ENCODE measurements around the gene GABPB1. TPM values are rescaled to one million over a fixed set of nuclear protein-coding genes. Genes with fewer than 3 reads are reported as not detected.

Gene GABPB1
- total RNA-seq, 1 experiment from 2014 or later: 44.0 TPM

DNA sequence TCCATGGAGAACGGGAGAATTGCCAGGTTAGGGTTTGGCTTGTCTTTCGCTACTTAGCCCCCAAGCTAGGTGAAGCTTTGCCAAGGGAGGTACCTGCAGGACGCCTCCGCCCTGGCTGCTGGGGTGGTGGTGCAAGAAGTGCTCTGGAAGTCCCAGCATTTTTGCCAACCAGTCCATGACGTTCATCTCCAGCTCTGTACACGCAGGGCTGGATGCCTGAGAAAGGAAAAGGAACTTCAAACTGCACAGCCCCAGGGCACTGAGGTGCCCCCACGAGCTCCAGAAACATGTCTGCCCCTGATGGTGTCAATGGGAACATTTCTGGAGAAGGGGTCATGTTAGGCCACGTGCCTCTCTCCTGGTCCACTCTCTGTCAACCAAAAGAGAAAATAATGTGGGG, 97.7 kb downstream of the GABPB1 start:
- no peak for DNase-seq (ENCODE audit: low read depth, low spot score)
- in situ Hi-C loops (cut with HindIII; ENCODE audit: low pct_unique_long_range_greater_than_20kb, low sequenced_read_pairs): no loop called here

DNA sequence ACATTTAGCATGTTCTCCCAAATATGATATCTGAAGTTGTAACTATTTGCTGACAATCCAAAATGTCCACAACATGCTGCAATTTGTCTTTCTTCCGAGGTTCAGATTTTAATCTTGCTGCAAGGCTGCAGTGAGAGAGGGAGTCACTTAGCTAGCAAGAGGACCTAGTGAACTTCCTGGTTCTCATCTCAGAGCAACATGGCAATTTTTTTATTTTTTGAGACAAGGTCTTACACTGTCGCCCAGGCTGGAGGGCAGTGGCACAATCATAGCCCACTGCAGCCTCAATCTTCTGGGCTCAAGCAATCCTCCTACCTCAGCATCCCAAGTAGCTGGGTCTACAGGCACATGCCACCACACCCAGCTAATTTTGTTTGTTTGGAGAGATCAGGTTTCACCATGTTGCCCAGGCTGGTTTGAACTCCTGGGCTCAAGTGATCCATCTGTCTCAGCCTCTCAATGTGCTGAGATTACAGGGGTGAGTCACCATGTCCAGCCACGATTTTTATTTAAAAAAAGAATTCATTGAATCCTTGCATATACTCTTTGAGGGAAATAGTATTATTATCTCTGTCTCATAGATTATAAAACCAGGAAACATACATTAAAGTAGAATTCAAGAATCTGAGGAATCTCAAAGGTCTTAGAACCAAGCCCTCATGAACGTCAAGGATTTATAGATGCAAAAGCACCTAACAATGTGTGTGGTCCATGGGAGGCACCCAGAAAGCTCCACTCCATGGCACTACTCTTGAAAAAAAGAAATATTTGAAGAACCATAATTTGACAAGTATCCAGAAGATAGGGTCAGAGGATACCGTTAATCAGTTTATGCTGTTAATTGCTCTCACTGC, 98.6 kb downstream of the GABPB1 start:
- in situ Hi-C loops (cut with HindIII; ENCODE audit: low pct_unique_long_range_greater_than_20kb, low sequenced_read_pairs): no loop called here
- DNase-seq (ENCODE audit: low read depth, low spot score): no peak

DNA sequence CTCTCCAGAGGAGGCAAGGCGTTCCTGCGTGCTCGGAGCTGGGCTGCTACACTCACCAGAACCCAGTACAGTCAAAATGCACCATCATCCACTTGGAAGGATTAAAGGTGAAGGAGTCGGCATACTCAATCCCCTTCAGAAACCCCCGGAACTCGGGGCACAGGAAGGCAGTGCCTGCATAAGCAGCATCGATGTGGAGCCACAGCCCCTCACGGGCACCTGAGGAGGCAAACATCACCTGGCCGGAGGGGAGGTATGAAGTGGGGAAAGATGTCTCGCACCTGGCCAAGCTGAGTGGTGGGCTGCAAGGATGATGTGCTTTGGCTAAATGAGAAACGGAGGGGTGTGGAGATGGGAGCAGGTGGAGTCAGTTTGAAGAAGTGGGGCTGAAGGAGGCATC, 102.4 kb downstream of the GABPB1 start:
- in situ Hi-C loops (cut with HindIII; ENCODE audit: low pct_unique_long_range_greater_than_20kb, low sequenced_read_pairs): no loop called here
- DNase-seq (ENCODE audit: low read depth, low spot score): no peak

DNA sequence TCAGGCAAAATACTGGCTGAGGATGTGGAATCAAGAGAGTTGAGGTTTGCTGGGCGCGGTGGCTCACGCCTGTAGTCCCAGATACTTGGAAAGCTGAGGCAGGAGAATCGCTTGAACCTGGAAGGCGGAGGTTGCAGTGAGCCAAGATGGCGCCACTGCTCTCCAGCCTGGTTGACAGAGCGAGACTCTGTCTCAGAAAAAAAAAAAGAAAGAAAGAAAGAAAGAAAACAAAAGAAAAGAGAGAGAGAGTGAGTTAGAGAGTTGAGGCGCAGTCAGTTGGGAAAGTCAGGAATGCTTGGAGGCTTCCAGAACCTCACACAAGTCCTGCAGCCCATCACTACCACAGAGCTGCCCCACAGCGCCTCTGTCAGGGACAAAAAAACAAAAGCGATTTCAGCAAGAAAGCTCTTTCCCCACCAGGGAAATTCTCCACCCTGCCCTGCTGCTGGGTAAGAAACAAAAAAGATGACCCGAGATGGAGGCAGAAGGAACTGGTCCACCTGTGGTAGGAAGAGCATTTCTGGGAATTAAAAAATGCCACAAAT, 103.3 kb downstream of the GABPB1 start:
- in situ Hi-C loops (cut with HindIII; ENCODE audit: low pct_unique_long_range_greater_than_20kb, low sequenced_read_pairs): no loop called here

DNA sequence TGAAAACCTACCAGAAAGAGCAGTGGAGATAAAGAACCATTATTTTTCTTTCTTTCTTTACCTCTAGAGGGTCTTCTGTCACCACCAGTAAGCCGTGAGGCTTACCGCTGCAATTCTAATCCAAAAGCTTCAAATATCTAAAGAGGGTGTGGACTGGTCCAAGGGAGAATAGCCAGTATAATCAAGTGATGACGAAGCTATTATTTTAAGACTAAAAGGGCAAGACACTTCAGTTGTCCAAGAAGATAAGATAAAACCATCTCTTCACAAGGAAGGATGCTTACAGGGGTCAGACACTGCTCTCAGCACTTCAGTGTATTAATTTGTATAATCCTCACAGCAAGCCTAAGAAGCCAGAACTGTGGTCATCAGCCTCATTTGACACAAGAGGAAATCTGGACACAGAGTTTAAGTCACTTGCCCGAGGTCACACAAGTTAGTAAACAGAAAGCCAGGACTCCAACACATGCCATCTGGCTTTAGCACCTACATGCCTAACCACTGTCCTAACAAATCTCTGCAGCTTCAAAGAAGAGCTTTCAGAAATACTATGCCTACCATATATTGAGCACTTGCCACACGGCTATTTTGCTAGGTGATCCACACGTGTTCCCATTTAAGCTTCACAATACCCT, 104.1 kb downstream of the GABPB1 start:
- in situ Hi-C loops (cut with HindIII; ENCODE audit: low pct_unique_long_range_greater_than_20kb, low sequenced_read_pairs): no loop called here
- DNase-seq (ENCODE audit: low read depth, low spot score): no peak

More for the DNA sequence above, 103.3 kb downstream of the GABPB1 start:
- peak; percentile 9 for DNase-seq (ENCODE audit: low read depth, low spot score)

DNA sequence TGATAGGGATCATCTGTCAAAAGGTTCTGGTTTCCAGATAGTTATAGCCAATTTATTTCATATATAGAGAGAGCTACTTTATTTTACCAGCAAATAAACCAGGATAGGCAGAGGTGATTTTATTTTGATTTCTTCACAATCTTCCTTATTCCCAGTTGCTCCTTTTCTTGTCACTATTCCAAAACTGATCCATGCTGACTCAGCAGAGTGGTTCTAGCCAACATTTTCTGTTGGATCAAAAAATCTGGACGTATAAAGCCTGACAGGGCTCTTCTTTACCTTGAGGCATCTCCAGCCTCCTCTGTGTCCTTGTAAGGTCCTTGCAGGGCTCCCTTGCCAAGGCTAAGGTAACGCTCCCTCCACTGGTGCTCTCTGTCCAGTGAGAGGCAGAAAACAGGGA, 105.3 kb downstream of the GABPB1 start:
- no peak for DNase-seq (ENCODE audit: low read depth, low spot score)
- in situ Hi-C loops (cut with HindIII; ENCODE audit: low pct_unique_long_range_greater_than_20kb, low sequenced_read_pairs): no loop called here

DNA sequence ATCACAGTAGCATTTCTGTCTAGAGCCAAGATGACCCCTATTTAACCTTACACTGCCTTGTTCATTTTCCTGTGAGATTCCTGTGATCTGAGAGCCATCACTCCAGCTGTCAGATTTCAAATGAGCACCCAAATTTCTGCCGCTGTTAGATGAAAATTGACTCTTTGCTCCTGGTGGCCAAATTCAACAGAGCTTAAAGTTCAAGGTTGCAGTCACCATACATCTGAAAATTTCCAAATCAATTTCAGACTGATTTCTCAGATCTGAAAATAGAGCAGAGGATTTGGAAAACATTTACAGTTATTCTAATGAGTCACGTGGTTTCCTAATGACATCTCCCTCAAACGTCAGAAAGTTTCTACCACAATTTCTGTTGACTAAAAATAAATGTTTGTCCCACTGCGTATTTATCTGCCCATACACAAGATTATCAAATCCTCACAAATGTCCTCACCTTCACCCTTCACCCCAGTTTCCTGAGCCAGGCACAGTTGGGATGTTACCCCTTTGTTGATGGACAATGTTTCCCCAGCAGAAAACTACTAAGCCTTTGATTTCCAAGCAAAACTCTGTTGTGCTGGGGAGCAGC, 105.9 kb downstream of the GABPB1 start:
- DNase-seq (ENCODE audit: low read depth, low spot score): no peak

DNA sequence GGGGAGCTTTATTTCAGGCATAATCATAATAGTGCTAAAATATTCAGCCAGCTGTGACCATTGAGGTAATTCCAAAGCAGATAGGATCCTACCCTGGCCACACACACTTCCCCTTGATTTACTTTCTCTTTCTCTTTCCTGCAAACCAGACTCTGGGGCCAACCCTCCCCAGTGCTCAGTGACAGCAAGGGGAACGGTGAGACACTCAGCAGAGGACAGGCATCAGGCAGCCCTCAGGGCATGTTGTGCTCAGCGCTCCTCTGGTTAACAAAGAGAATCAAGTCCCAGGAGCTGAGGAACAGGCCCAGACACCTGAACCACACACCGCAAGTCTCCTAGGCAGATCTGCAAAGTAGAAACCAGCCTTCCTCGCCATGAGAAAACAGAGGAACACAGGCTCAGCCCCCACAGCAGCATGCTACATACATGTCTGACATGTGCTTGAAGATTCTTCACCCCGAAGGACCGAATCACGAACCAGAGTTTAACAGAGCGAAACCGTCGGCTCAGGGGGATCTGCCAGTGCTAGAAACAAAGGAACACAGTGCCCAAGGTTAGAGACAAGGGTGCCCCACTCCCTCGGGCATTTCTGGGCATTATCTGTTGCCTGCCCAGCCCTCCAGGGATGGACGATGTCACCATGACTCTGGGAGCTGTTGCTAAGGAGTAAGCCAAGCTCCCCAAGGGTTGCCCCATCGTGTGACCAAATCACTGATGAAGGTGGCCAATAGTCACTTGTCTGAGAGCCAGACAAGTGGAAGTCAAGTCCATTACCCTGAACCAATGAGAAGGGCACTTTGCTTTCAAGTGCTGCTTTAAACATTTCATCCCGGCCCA, 107.0 kb downstream of the GABPB1 start:
- in situ Hi-C loops (cut with HindIII; ENCODE audit: low pct_unique_long_range_greater_than_20kb, low sequenced_read_pairs): no loop called here
- no peak for DNase-seq (ENCODE audit: low read depth, low spot score)

More for the DNA sequence above, 105.9 kb downstream of the GABPB1 start:
- in situ Hi-C loops (cut with HindIII; ENCODE audit: low pct_unique_long_range_greater_than_20kb, low sequenced_read_pairs): no loop called here

DNA sequence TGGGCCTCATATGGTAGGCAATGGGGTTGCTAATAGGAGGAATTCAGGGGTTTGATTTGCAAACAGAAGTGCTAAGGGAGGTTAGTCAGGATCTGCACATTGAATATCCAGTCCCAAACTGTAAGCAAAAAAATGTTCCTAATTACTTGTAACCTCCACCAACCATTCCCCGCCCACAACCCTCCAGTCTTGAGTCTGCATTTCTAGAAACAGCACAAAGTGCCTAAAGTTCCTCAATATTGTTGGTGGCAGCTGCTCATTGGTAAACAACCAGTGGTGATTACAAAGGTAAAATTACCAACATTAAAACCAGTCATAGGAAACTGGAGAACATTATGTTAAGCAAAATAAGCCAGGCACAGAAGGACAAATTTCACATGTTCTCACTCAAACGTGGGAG, 108.4 kb downstream of the GABPB1 start:
- in situ Hi-C loops (cut with HindIII; ENCODE audit: low pct_unique_long_range_greater_than_20kb, low sequenced_read_pairs): no loop called here
- no peak for DNase-seq (ENCODE audit: low read depth, low spot score)

DNA sequence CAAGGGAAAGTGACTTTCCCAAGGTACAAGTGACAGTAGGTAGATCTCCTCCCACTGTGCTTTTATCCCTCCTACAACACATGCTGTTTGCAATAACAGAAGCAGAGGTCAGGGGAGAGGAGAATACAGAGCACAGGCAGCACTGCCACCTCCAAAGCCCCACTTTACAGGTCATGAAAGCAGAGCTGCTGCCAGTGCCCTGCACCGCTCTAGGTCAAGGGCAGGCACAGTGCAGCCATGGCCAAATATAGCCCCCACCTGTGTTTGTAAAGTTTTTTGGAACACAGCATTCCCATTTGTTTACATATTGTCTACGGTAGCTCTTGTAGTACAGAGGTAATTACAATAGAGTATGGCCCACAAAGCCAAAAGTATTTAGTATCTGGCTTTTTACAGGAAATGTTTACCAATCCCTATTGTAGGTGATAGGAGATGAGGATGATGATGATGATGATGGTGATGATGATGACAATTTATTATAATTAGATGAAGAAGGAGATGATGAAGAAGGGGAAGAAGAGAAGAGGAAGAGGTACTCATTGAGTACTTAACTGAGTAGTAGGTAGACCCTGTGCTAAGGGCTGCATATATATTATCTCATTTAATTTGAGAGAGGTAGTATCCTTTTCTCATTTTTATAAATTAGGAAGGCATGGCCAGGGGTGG, 109.9 kb downstream of the GABPB1 start:
- no peak for DNase-seq (ENCODE audit: low read depth, low spot score)
- in situ Hi-C loops (cut with HindIII; ENCODE audit: low pct_unique_long_range_greater_than_20kb, low sequenced_read_pairs): no loop called here

DNA sequence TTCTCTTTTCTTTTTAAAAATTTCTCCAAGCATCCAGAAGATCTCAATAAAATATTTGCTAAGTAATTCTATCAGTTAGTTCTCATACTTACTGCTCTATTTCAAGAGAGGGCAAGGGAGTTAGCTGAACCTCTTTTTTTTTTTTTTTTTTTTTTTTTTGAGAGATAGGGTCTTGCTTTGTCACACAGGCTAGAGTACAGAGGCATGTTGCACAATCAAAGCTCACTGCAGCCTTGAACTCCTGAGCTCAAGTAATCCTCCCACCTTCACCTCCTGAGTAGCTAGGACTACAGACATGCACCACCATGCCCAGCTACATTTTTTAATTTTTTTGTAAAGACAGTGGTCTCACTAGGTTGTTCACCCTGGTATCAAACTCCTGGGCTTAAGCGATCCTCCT, 110.8 kb downstream of the GABPB1 start:
- in situ Hi-C loops (cut with HindIII; ENCODE audit: low pct_unique_long_range_greater_than_20kb, low sequenced_read_pairs): no loop called here

DNA sequence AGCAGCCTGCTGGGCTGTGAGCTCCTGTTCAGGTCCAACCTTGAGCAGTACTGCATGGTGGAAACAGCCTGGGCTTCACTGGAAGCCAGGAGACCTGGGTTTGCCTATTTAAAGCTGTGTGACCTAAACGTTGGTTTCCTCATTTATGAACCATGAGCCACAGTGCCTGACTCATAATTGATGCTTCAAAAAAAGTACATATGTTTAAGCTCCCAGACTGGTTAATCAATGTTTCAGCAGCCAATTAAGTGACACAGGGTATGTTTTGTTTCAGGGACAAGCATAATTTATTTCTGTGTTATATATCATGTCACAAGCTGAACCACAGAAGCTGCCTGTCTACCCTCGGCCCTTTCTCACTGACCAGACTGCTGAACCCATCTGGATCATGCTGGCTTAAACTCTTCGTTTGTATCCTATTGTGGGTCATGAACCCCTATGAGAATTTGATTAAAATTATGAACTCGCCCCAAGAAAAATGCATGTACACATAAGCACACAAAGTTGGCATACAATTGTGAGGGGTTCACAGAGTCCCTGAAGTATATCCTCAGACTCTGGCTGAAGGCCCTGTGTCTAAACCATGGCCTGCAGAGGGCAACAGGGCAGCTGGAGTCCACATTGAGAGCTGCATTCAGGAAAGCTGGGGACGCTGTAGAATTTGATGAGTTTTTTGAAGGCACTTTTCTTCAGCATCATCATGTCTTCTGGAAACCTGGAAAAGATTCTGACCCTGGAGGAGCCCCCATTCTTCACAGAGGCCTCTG, 113.1 kb downstream of the GABPB1 start:
- in situ Hi-C loops (cut with HindIII; ENCODE audit: low pct_unique_long_range_greater_than_20kb, low sequenced_read_pairs): no loop called here
- no peak for DNase-seq (ENCODE audit: low read depth, low spot score)

More for the DNA sequence above, 110.8 kb downstream of the GABPB1 start:
- no peak for DNase-seq (ENCODE audit: low read depth, low spot score)

DNA sequence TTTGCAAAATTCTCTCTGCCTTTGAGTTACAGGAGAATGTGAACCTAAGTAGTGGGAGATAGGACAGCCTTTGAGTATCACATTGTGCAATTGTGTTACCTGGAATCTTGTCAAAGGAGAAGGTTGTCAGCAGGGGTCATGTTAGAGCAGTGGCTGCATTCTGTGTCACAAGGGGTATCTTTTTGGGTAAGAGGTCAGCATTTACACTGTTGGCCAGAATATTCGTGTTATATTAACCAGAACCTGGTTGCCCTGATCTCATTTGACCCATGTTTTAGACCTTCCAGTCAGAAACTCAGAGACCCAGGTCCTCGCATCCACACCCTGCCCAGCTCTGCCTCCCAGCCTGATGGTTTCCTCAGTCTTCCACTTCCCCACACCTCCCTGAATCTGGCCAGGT, 116.7 kb downstream of the GABPB1 start:
- in situ Hi-C loops (cut with HindIII; ENCODE audit: low pct_unique_long_range_greater_than_20kb, low sequenced_read_pairs): no loop called here
- DNase-seq (ENCODE audit: low read depth, low spot score): no peak

DNA sequence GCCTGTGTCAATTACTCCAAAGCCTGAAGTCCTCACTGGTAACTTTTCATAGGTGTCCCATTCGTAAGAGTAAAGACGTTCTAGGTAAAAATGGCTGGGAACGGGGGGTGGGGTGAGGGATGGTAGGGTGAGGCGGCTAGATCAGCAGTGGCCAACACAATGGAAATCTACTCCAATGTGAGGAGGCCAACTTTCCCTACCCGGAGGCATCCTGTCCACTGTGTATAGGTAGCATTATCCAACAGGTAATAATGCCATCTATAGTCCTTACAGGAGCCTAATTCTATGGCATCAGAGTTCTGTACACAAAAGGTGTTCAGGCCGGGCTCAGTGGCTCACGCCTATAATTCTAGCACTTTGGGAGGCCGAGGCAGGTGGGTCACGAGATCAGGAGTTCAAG, 118.6 kb downstream of the GABPB1 start:
- no peak for DNase-seq (ENCODE audit: low read depth, low spot score)
- in situ Hi-C loops (cut with HindIII; ENCODE audit: low pct_unique_long_range_greater_than_20kb, low sequenced_read_pairs): no loop called here

DNA sequence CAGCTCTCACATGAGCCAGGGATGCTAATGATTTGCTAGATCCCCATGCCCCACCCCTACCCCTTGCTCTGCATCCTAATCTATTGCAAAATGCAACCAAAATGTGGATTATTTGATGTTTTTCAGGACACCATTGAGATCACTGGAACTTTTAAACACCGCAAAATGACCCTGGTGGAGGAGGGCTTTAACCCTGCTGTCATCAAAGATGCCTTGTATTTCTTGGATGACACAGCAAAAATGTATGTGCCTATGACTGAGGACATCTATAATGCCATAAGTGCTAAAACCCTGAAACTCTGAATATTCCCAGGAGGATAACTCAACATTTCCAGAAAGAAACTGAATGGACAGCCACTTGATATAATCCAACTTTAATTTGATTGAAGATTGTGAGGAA, 119.2 kb downstream of the GABPB1 start:
- DNase-seq (ENCODE audit: low read depth, low spot score): no peak
- in situ Hi-C loops (cut with HindIII; ENCODE audit: low pct_unique_long_range_greater_than_20kb, low sequenced_read_pairs): no loop called here

DNA sequence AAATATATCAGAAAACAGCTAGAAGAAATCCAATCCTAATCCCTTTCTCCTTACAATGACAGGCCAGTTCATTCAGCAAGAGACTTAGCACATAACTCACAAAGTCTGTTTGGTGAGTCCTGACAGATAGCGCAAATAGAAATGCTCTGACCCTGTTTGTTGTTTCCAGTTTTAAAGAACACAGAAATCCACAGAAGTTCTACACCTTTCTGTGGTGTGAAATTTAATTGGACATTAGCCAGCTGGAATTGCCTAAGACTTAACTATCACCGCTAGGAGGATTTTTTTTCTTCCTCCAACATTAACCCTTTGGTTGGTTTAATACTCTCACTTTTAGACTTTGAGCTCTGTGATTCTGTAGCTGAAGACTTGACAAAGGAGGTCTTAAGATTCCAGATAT, 120.2 kb downstream of the GABPB1 start:
- in situ Hi-C loops (cut with HindIII; ENCODE audit: low pct_unique_long_range_greater_than_20kb, low sequenced_read_pairs): no loop called here
- DNase-seq (ENCODE audit: low read depth, low spot score): no peak

Data from SK-MEL-5 (cell line).